Suprapubic skin (tissue), 4 donors: ENCODE measurements around the gene RNF180. TPM values are rescaled to one million over a fixed set of nuclear protein-coding genes. Genes with fewer than 3 reads are reported as not detected.
"Not testable (repeated sequence)": the region's sequence is repeated elsewhere in the genome, so short reads cannot be mapped to it uniquely, and the experiment has no call there.

ENCODE experiments used
- DNase-seq, 2 donors: peaks; one replicate each; pipeline ENCODE4 v3.0.0-alpha.2; 2019; ENCODE audit warnings: low spot score in 2 of 2
- H3K27ac ChIP-seq: fragments of 200-600 bp; sonication (generic); one replicate; pipeline ENCODE4 v1.5.1; 2019
- H3K27me3 ChIP-seq: fragments of 200-600 bp; sonication (generic); one replicate; pipeline ENCODE4 v1.5.1; 2019
- H3K36me3 ChIP-seq: fragments of 200-600 bp; sonication (generic); one replicate; pipeline ENCODE4 v1.5.1; 2019
- H3K4me1 ChIP-seq: fragments of 200-600 bp; sonication (generic); one replicate; pipeline ENCODE4 v1.5.1; 2019
- H3K4me3 ChIP-seq: fragments of 200-600 bp; sonication (generic); one replicate; pipeline ENCODE4 v1.5.1; 2019; ENCODE audit warnings: mild to moderate bottlenecking
- H3K9me3 ChIP-seq: fragments of 200-600 bp; sonication (generic); one replicate; pipeline ENCODE4 v1.5.1; 2019
- EP300 ChIP-seq: sonication (generic); formaldehyde crosslinking; IDR thresholded peaks from one replicate; pipeline ENCODE4 v1.6.1; 2017; ENCODE audit warnings: antibody characterized with exemption
- POLR2A ChIP-seq, 2 donors: fragments of 450-650 bp; IDR thresholded peaks; one replicate each; pipeline ENCODE4 v1.6.1; 2017; ENCODE audit warnings: antibody characterized with exemption in 2 of 2, mild to moderate bottlenecking in 2 of 2, moderate library complexity in 2 of 2
- POLR2AphosphoS5 ChIP-seq, 3 donors: sonication (generic); formaldehyde crosslinking; IDR thresholded peaks; one replicate each; pipeline ENCODE4 v1.6.1; 2017; ENCODE audit warnings: antibody characterized with exemption in 3 of 3
- WGBS: methylation state at CpG from one replicate; pipeline ENCODE4 v1.1.5; 2018; 5-methylcytosine and 5-hydroxymethylcytosine counted together
- total RNA-seq, 4 donors: library from RNA; depleted of rRNA; stranded (reverse); fragments of >200 nt; gene quantifications; one replicate each; pipeline ENCODE4 v1.1.0, GENCODE V29; 2016
- TF ChIP-seq, protein P1 (sequence below), 2 donors: fragments of 200-600 bp in 1 of 2; fragments of 450-650 bp in 1 of 2; sonication (generic) in 1 of 2; IDR thresholded peaks; one replicate each; pipeline ENCODE4 v1.5.1; 2016 to 2019; ENCODE audit warnings: antibody characterized with exemption in 2 of 2, mild to moderate bottlenecking in 1 of 2, moderate library complexity in 1 of 2

Gene RNF180
- total RNA-seq, 4 donors from 2014 or later, result 11.3 to 20.9 (median 17.0) TPM

DNA sequence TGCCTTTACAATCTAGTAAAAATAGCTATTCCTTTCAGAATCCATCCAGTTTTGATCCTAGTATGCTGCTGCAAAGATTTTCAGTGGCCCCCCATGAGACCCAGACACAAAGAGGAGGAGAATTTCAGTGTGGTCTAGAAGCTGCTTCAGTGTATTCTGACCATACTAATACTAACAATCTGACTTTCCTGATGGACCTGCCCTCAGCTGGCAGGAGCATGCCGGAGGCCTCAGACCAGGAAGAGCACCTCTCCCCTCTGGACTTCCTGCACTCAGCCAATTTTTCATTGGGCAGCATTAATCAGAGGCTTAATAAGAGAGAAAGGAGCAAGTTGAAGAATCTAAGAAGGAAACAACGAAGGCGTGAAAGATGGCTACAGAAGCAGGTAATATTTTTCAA, 48.5 kb downstream of the RNF180 start:
- Histone ChIP-seq H3K9me3 (no peaks in the 10 kb centered on the region), H3K4me1 (no peaks in the 10 kb centered on the region), H3K27ac (no peak overlapping the region), H3K27me3 (no peaks in the 10 kb centered on the region), H3K4me3 (no peak overlapping the region), H3K36me3 (peaks cover 13% of the 10 kb centered on the region)
- no peak for DNase-seq
- no peak for TF ChIP-seq POLR2AphosphoS5 (IDR thresholded peaks at IDR 0.05)
- TF ChIP-seq EP300, result no peak
- TF ChIP-seq, protein P1, sequence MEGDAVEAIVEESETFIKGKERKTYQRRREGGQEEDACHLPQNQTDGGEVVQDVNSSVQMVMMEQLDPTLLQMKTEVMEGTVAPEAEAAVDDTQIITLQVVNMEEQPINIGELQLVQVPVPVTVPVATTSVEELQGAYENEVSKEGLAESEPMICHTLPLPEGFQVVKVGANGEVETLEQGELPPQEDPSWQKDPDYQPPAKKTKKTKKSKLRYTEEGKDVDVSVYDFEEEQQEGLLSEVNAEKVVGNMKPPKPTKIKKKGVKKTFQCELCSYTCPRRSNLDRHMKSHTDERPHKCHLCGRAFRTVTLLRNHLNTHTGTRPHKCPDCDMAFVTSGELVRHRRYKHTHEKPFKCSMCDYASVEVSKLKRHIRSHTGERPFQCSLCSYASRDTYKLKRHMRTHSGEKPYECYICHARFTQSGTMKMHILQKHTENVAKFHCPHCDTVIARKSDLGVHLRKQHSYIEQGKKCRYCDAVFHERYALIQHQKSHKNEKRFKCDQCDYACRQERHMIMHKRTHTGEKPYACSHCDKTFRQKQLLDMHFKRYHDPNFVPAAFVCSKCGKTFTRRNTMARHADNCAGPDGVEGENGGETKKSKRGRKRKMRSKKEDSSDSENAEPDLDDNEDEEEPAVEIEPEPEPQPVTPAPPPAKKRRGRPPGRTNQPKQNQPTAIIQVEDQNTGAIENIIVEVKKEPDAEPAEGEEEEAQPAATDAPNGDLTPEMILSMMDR (IDR thresholded peaks at IDR 0.05), result no peak
- TF ChIP-seq POLR2A (IDR thresholded peaks at IDR 0.05), result no peak
- 84% methylated on average over 3 of the region's 3 CpGs for WGBS

DNA sequence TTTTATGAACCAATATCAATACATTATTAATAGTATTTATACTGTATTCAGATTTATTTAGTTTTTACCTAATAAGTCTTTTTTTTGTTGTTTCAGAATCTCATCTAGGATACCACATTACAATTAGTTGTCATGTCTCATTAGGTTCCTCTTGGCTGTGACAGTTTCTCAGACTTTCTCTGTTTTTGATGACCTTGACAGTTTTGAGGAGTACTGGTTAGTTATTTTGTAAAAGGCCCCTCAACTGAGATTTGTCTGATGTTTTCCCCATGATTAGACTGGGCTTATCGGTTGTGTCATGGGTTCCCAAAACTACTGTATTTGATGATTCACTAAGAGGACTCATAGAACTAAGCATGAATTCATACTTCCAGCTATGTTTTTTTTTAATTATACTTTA, 56.3 kb downstream of the RNF180 start:
- TF ChIP-seq, protein P1 (IDR thresholded peaks at IDR 0.05), result no peak
- TF ChIP-seq POLR2A (IDR thresholded peaks at IDR 0.05), result no peak
- TF ChIP-seq EP300, result no peak
- TF ChIP-seq POLR2AphosphoS5 (IDR thresholded peaks at IDR 0.05), result no peak
- H3K36me3 ChIP-seq, result peaks cover 9% of the 10 kb centered on the region
- no peaks in the 10 kb centered on the region for H3K27me3 ChIP-seq
- no peak for DNase-seq
- H3K27ac ChIP-seq, result no peak overlapping the region
- no peaks in the 10 kb centered on the region for H3K4me1 ChIP-seq
- 92% methylated on average over 1 of the region's 1 CpG for WGBS
- no peak overlapping the region for H3K4me3 ChIP-seq
- no peaks in the 10 kb centered on the region for H3K9me3 ChIP-seq

DNA sequence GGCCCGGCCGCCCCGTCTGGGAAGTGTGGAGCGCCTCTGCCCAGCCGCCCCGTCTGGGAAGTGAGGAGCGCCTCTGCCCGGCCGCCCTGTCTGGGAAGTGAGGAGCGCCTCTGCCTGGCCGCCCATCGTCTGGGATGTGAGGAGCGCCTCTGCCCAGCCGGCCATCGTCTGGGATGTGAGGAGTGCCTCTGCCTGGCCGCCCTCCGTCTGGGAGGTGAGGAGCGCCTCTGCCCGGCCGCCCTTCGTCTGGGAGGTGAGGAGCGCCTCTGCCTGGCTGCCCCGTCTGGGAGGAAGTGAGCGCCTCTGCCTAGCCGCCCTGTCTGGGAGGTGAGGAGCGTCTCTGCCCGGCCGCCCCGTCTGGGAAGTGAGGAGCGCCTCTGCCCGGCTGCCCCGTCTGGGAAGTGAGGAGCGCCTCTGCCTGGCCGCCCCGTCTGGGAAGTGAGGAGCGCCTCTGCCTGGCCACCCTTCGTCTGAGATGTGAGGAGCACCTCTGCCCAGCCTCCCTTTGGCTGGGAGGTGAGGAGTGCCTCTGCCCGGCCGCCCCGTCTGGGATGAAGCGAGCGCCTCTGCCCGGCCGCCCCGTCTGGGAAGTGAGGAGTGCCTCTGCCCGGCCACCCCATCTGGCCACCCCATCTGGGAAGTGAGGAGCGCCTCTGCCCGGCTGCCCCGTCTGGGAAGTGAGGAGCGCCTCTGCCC, 59.8 kb downstream of the RNF180 start:
- WGBS, result 96% methylated on average over 26 of the region's 50 CpGs
- H3K4me3 ChIP-seq, H3K27ac ChIP-seq, H3K36me3 ChIP-seq, H3K9me3 ChIP-seq, H3K4me1 ChIP-seq, H3K27me3 ChIP-seq, DNase-seq: not testable (repeated sequence)

DNA sequence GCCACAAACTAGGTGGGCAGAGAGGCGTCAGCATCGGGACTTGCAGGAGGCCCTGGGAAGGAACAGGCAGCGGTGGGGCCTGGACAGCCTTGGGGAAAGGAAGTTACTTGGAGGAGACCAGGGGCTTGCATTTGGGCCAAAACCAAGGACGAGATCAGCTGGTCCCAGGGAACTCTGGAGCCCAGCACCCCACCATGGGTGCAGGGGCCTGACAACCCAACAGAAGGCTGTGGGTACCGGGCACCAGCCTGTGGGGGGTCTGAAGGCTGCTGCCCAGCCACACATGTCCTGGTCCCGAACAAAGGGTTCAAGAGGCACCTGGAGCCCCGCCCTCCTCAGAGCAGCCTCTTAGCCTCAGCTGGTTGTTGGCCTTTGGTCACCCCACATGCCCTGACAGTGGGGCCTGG, 61.5 kb downstream of the RNF180 start:
- 78% methylated on average over 7 of the region's 7 CpGs for WGBS

DNA sequence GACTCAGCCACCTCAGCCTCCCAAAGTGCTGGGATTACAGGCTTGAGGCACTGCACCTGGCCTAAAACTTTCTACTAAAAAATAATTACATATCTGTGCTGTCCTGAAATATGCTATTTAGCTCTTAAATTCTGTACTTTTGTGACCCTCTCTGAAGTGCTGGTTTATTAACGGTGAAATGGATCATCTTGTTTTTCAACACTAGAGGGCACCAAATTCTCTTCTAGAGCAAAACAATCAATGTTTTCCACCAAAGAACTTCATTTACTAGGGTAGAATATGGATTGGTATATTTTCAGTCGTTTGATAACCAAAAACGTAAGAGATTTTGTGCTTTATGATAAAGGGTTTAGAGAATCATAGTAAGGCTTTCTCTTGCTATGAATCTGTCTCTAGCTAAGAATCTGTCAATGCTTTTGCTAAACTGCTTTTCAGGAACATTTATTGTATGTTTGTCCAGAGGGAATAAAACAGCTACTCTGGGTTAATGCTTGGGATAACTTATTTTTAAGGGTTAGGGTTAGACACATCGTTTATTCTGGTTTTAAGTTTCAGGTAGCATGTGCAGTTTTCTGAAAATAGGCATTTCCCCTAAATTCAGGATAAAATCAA, 63.6 kb downstream of the RNF180 start:
- no peaks in the 10 kb centered on the region for H3K4me1 ChIP-seq
- no peak overlapping the region for H3K4me3 ChIP-seq
- no peak overlapping the region for H3K27ac ChIP-seq
- peaks cover 9% of the 10 kb centered on the region for H3K36me3 ChIP-seq
- no peaks in the 10 kb centered on the region for H3K27me3 ChIP-seq
- no peak for DNase-seq
- H3K9me3 ChIP-seq, result no peaks in the 10 kb centered on the region
- TF ChIP-seq, protein P1 (IDR thresholded peaks at IDR 0.05), result peak; percentile 15 to 37
- TF ChIP-seq POLR2AphosphoS5 (IDR thresholded peaks at IDR 0.05), result no peak
- WGBS, result 6% methylated on average over 4 of the region's 4 CpGs

More for the DNA sequence above, 61.5 kb downstream of the RNF180 start:
- not testable (repeated sequence) for H3K9me3 ChIP-seq, DNase-seq, H3K36me3 ChIP-seq, H3K4me3 ChIP-seq, H3K27ac ChIP-seq, H3K27me3 ChIP-seq, H3K4me1 ChIP-seq

DNA sequence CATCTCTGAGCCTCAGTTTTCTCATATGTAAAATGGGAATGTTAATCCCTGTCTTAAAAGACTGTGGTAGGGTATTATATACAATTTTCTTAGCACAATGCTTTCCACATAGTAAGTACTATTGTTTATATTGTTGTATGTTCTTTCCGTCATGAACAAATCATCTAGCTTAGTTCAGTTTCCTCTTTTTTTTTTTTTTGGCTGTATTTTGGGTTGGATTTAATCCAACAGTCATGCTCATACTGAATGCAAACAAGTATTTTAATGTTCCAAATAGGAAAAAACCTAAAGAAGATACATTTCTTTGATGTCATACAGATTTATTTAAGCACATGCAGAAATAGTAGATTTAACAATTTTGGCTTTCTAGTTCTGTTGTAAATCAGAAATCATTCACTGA, 95.1 kb downstream of the RNF180 start:
- no peaks in the 10 kb centered on the region for H3K36me3 ChIP-seq
- H3K27me3 ChIP-seq, result no peaks in the 10 kb centered on the region
- TF ChIP-seq POLR2A (IDR thresholded peaks at IDR 0.05) (no peak), POLR2AphosphoS5 (IDR thresholded peaks at IDR 0.05) (no peak), EP300 (no peak)
- TF ChIP-seq, protein P1 (IDR thresholded peaks at IDR 0.05), result no peak
- WGBS, result 26% methylated on average over 1 of the region's 1 CpG
- H3K4me1 ChIP-seq, result no peaks in the 10 kb centered on the region
- no peak overlapping the region for H3K27ac ChIP-seq
- DNase-seq, result no peak
- H3K9me3 ChIP-seq, result no peaks in the 10 kb centered on the region
- no peak overlapping the region for H3K4me3 ChIP-seq
